HUDEP-2 (cell line): ENCODE data around the gene RNGTT.
"Not testable (repeated sequence)": the region's sequence is repeated elsewhere in the genome, so short reads cannot be mapped to it uniquely, and the experiment has no call there.

Experiments
- DNase-seq, 76 experiments: peaks; one replicate each; lab custom pipeline; 2025; ENCODE audit not compliant: unreplicated experiment in 76 of 76; lab: John Stamatoyannopoulos, UW

Gene RNGTT

GRCh38 chr6:88963139-88964090 is at the start of gene RNGTT:
Gene RNGTT (minus strand): TSS chr6:88963618. CDS start chr6:88963409, 209 bp downstream.
- peak; percentile 71 to 100 (median 99) for DNase-seq

- DNase-seq = no peak
Observed at GRCh38 chr6:89011436-89011835, 48.0 kb upstream of the RNGTT start.

GRCh38 chr6:89010825-89011224 is 47.4 kb upstream of the RNGTT start:
- DNase-seq = no peak

- DNase-seq = no peak
Observed at GRCh38 chr6:89009624-89010059, 46.2 kb upstream of the RNGTT start.

GRCh38 chr6:89008815-89009374 is 45.5 kb upstream of the RNGTT start:
- DNase-seq = no peak

- no peak for DNase-seq
Observed at GRCh38 chr6:89008001-89008814, 44.8 kb upstream of the RNGTT start.

GRCh38 chr6:89007209-89008000 is 44.0 kb upstream of the RNGTT start:
- no peak for DNase-seq

- DNase-seq = no peak
Observed at GRCh38 chr6:89002523-89002922, 39.1 kb upstream of the RNGTT start.

- no peak for DNase-seq
Observed at GRCh38 chr6:88997327-88997726, 33.9 kb upstream of the RNGTT start.

GRCh38 chr6:88992741-88993552 is 29.5 kb upstream of the RNGTT start:
- no peak for DNase-seq

- DNase-seq = no peak
Observed at GRCh38 chr6:88989215-88989614, 25.8 kb upstream of the RNGTT start.

- DNase-seq = no peak
Observed at GRCh38 chr6:88987922-88988321, 24.5 kb upstream of the RNGTT start.

- no peak for DNase-seq
Observed at GRCh38 chr6:88985901-88986300, 22.5 kb upstream of the RNGTT start.

GRCh38 chr6:88984606-88985005 is 21.2 kb upstream of the RNGTT start:
- no peak for DNase-seq

GRCh38 chr6:88984152-88984551 is 20.7 kb upstream of the RNGTT start:
- no peak for DNase-seq

GRCh38 chr6:88983532-88983931 is 20.1 kb upstream of the RNGTT start:
- peak in 13 of 76 experiments; percentile 5 to 49 (median 12) for DNase-seq

- DNase-seq = not testable (repeated sequence)
Observed at GRCh38 chr6:88983129-88983528, 19.7 kb upstream of the RNGTT start.

- peak in 32 of 76 experiments; percentile 7 to 71 (median 36) for DNase-seq
Observed at GRCh38 chr6:88982720-88983119, 19.3 kb upstream of the RNGTT start.

- DNase-seq = peak in 1 of 76 experiments; percentile 15
Observed at GRCh38 chr6:88975369-88975768, 12.0 kb upstream of the RNGTT start.
